ENCODE measurements around the gene PYY. TPM values are rescaled to one million over a fixed set of nuclear protein-coding genes. Genes with fewer than 3 reads are reported as not detected.

Gene PYY
- total RNA-seq, 1 experiment from 2014 or later: 2.0 TPM

DNA sequence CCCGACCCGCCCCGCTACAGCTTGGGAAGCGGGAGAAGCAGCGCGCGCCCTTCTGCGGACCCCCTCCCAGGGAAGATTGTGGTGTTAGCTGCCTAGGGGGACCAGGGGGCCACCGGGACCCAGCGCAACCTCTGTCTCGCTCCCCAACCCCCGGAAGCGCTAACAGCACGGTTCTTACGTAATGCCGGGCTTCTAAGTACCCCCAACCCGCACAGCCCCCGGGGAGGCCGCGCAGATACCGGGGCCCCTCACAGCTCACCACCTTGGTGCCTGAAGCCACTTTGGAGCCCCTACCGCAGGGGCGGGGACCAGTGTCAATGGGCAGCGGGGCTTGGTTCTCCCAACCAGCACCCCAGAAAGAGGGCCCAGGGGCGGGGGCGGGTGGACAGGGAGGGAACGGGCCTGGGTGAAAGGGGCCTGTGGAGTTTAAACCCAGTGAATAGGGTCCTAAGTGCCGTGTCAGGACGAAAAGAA lies 46.8 kb downstream of the PYY start:
- no peak overlapping the region for H3K27ac ChIP-seq (ENCODE audit: insufficient read length, low read depth, low read length)

More for the DNA sequence above, 46.8 kb downstream of the PYY start:
- no peak overlapping the region for H2BK15ac ChIP-seq (ENCODE audit: low read depth, low read length)
- H3K56ac ChIP-seq (ENCODE audit: insufficient read length, low read depth, low read length): no peak overlapping the region
- no peak overlapping the region for H3K18ac ChIP-seq (ENCODE audit: insufficient read length, low read depth, low read length)
- no CpG with 5 or more reads among the region's 29 CpGs for WGBS (ENCODE audit: extremely low coverage, insufficient read length, low lambda C conversion rate)
- Mint-ChIP-seq H3K27me3 (ENCODE audit: low read depth) (peaks cover 68% of the 10 kb centered on the region), H3K9me3 (no peaks in the 10 kb centered on the region), H3K27ac (peak overlapping the region in 1 of 3 experiments; percentile 55; a peak in 1 of 7 replicates), H3K4me1 (peaks cover 20 to 30% of the 10 kb centered on the region in 2 experiments), H3K4me3 (peak overlapping the region; percentile 69 to 89), H3K36me3 (ENCODE audit: insufficient read depth in 1 of 3, low read depth in 3 of 3) (no peaks in the 10 kb centered on the region)
- no peak overlapping the region for H2BK12ac ChIP-seq (ENCODE audit: insufficient read length, low read depth, low read length)
- no peak overlapping the region for H3T11ph ChIP-seq (ENCODE audit: low read length)
- H4K91ac ChIP-seq (ENCODE audit: insufficient read length, low read depth, low read length): no peak overlapping the region
- no peak overlapping the region for H2BK20ac ChIP-seq (ENCODE audit: low read depth, low read length, poor library complexity, severe bottlenecking)
- no peak overlapping the region for H3K14ac ChIP-seq (ENCODE audit: insufficient read depth, low read length)
- H2BK5ac ChIP-seq (ENCODE audit: insufficient read length, low read length): no peak overlapping the region
- H2BK120ac ChIP-seq (ENCODE audit: low read depth, low read length, poor library complexity, severe bottlenecking): no peak overlapping the region
- DNase-seq: peak; percentile 53
- H4K5ac ChIP-seq (ENCODE audit: insufficient read length, low read depth, low read length): no peak overlapping the region
- no peaks in the 10 kb centered on the region for H3K27me3 ChIP-seq (ENCODE audit: insufficient read depth, low read length)
- no peak overlapping the region for H3K23ac ChIP-seq (ENCODE audit: insufficient read length, low read depth, low read length)
- no peak overlapping the region for H3K4ac ChIP-seq (ENCODE audit: low read depth, low read length)
- no peaks in the 10 kb centered on the region for H3K79me2 ChIP-seq (ENCODE audit: insufficient read depth, low read length)
- H3K79me1 ChIP-seq (ENCODE audit: insufficient read depth, low read depth, low read length, poor library complexity, severe bottlenecking): no peaks in the 10 kb centered on the region
- peak overlapping the region; percentile 65 for H3K4me2 ChIP-seq (ENCODE audit: insufficient read depth, insufficient read length, low read length)
- H2AFZ ChIP-seq (ENCODE audit: low read length): no peak overlapping the region
- peaks cover 29% of the 10 kb centered on the region for H3K23me2 ChIP-seq (ENCODE audit: insufficient read length, low read depth, low read length, poor library complexity, severe bottlenecking)
- TF ChIP-seq, protein P1, sequence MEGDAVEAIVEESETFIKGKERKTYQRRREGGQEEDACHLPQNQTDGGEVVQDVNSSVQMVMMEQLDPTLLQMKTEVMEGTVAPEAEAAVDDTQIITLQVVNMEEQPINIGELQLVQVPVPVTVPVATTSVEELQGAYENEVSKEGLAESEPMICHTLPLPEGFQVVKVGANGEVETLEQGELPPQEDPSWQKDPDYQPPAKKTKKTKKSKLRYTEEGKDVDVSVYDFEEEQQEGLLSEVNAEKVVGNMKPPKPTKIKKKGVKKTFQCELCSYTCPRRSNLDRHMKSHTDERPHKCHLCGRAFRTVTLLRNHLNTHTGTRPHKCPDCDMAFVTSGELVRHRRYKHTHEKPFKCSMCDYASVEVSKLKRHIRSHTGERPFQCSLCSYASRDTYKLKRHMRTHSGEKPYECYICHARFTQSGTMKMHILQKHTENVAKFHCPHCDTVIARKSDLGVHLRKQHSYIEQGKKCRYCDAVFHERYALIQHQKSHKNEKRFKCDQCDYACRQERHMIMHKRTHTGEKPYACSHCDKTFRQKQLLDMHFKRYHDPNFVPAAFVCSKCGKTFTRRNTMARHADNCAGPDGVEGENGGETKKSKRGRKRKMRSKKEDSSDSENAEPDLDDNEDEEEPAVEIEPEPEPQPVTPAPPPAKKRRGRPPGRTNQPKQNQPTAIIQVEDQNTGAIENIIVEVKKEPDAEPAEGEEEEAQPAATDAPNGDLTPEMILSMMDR (conservative IDR thresholded peaks at IDR 0.05): no peak
- no peak overlapping the region for H4K8ac ChIP-seq (replicated peaks; ENCODE audit: insufficient read length, low read depth, low read length)
- H2AK5ac ChIP-seq (ENCODE audit: insufficient read length, low read length): no peak overlapping the region
- no peaks in the 10 kb centered on the region for H3K9me3 ChIP-seq (ENCODE audit: control insufficient read depth, low read depth, low read length)
- no peaks in the 10 kb centered on the region; the same call in 1 of the 2 replicates for H3K4me1 ChIP-seq (ENCODE audit: insufficient read depth, low read length)
- H3K9ac ChIP-seq (ENCODE audit: extremely low read depth, insufficient read length, low read length): no peak overlapping the region
- no peaks in the 10 kb centered on the region for H4K20me1 ChIP-seq (ENCODE audit: control insufficient read depth, insufficient read depth, insufficient read length)

All from H9 (cell line).